GM12878 (cell line): ENCODE measurements around the gene PELI2.

Source experiments
- MYC ChIP-seq: IDR thresholded peaks from 2 replicates; pipeline ENCODE4 v1.6.1; 2011; ENCODE audit warnings: mild to moderate bottlenecking, low read length, moderate library complexity, inconsistent platforms; ENCODE audit not compliant: insufficient read depth, insufficient replicate concordance, insufficient read length, severe bottlenecking
- RAD21 ChIP-seq: IDR thresholded peaks from 2 replicates; pipeline ENCODE4 v1.6.1; 2011; ENCODE audit warnings: mild to moderate bottlenecking, low read depth, low read length, moderate library complexity; ENCODE audit not compliant: insufficient read depth
- RCOR1 ChIP-seq: conservative IDR thresholded peaks from 2 replicates; pipeline ENCODE4 v1.6.1; 2012; ENCODE audit warnings: low read depth, low read length, improper control_type of control experiment
- TF ChIP-seq, protein P1 (sequence below): IDR thresholded peaks from 2 replicates; pipeline ENCODE4 v1.6.1; 2011; ENCODE audit warnings: low read depth, low read length, improper control_type of control experiment, borderline replicate concordance
- TF ChIP-seq, protein P2 (sequence below), 3 experiments: IDR thresholded peaks in 2 of 3; conservative IDR thresholded peaks in 1 of 3; 2 replicates each; pipeline ENCODE4 v1.5.1; 2011; ENCODE audit warnings: low read depth in 3 of 3, low read length in 3 of 3, mild to moderate bottlenecking in 3 of 3, control low read depth in 2 of 3, moderate library complexity in 2 of 3, inconsistent platforms in 1 of 3, mixed read lengths in 1 of 3; ENCODE audit not compliant: control insufficient read depth in 2 of 3, insufficient read depth in 1 of 3; ENCODE audit errors: extremely low read depth in 1 of 3
- TF ChIP-seq, protein P3 (sequence below): IDR thresholded peaks from 2 replicates; pipeline ENCODE4 v1.6.1; 2011; ENCODE audit warnings: low read depth, mild to moderate bottlenecking, low read length, moderate library complexity, borderline replicate concordance; ENCODE audit errors: extremely low read depth

DNA sequence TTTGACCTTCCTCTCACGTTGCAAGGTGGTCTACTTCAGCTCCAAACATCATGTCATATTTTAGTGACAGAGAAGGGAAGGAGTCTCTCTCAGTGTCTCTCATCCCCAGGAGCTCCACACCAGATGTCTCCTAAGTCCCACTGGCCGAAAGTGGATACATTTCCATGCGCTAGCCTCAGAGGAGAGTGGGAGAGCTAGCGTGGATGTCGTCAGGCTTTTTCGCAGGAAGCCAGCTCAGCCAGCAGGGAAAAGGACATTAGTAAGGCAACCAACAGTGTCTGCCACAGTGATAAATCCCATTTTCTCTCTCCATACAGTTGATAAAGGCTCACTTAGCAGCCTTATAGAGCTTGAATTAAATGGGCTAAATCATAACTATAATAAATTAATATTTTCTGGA lies 155.7 kb downstream of the PELI2 start:
- no peak for TF ChIP-seq RCOR1
- TF ChIP-seq MYC = no peak
- TF ChIP-seq, protein P1, sequence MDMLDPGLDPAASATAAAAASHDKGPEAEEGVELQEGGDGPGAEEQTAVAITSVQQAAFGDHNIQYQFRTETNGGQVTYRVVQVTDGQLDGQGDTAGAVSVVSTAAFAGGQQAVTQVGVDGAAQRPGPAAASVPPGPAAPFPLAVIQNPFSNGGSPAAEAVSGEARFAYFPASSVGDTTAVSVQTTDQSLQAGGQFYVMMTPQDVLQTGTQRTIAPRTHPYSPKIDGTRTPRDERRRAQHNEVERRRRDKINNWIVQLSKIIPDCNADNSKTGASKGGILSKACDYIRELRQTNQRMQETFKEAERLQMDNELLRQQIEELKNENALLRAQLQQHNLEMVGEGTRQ = no peak
- no peak for TF ChIP-seq RAD21
- TF ChIP-seq, protein P2, sequence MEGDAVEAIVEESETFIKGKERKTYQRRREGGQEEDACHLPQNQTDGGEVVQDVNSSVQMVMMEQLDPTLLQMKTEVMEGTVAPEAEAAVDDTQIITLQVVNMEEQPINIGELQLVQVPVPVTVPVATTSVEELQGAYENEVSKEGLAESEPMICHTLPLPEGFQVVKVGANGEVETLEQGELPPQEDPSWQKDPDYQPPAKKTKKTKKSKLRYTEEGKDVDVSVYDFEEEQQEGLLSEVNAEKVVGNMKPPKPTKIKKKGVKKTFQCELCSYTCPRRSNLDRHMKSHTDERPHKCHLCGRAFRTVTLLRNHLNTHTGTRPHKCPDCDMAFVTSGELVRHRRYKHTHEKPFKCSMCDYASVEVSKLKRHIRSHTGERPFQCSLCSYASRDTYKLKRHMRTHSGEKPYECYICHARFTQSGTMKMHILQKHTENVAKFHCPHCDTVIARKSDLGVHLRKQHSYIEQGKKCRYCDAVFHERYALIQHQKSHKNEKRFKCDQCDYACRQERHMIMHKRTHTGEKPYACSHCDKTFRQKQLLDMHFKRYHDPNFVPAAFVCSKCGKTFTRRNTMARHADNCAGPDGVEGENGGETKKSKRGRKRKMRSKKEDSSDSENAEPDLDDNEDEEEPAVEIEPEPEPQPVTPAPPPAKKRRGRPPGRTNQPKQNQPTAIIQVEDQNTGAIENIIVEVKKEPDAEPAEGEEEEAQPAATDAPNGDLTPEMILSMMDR (IDR thresholded peaks at IDR 0.05 in 2 of 3, conservative IDR thresholded peaks at IDR 0.05 in 1 of 3; ENCODE audit: control insufficient read depth in 2 of 3, extremely low read depth in 1 of 3, insufficient read depth in 1 of 3, low read depth in 3 of 3, low read length in 3 of 3) = no peak
- TF ChIP-seq, protein P3, sequence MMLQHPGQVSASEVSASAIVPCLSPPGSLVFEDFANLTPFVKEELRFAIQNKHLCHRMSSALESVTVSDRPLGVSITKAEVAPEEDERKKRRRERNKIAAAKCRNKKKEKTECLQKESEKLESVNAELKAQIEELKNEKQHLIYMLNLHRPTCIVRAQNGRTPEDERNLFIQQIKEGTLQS = no peak
